Prostate gland (tissue), 2 donors: ENCODE measurements around the gene RELCH. TPM values are rescaled to one million over a fixed set of nuclear protein-coding genes. Genes with fewer than 3 reads are reported as not detected.

Source experiments
- DNase-seq: peaks from one replicate; pipeline ENCODE4 v3.0.0-alpha.2; 2019; ENCODE audit warnings: low spot score
- H3K27ac ChIP-seq, 2 donors: fragments of 200-600 bp; sonication (generic); 2 replicates each; pipeline ENCODE4 v1.5.1; 2017 to 2019
- H3K27me3 ChIP-seq: fragments of 200-600 bp; sonication (generic); replicated peaks from 2 replicates; pipeline ENCODE4 v1.5.1; 2019; ENCODE audit not compliant: insufficient read depth
- H3K36me3 ChIP-seq, 2 donors: fragments of 200-600 bp; sonication (generic); 1 replicate in 1 of 2; 2 replicates in 1 of 2; pipeline versions ENCODE4 v1.5.1 to v1.8.1; 2017 to 2019
- H3K4me1 ChIP-seq: fragments of 200-600 bp; sonication (generic); replicated peaks from 2 replicates; pipeline ENCODE4 v1.5.1; 2019
- H3K4me3 ChIP-seq, 2 donors: fragments of 200-600 bp; sonication (generic); 2 replicates each; pipeline ENCODE4 v1.5.1; 2017 to 2019
- H3K9me3 ChIP-seq: fragments of 200-600 bp; sonication (generic); 2 replicates; pipeline ENCODE4 v1.5.1; 2017
- CTCF ChIP-seq, 4 experiments: fragments of 200-600 bp in 2 of 4; fragments of 450-650 bp in 2 of 4; sonication (generic) in 2 of 4; IDR thresholded peaks; 1 replicate in 3 of 4; 2 replicates in 1 of 4; pipeline ENCODE4 v1.5.1; 2016 to 2019; ENCODE audit warnings: antibody characterized with exemption in 4 of 4, mild to moderate bottlenecking in 2 of 4, moderate library complexity in 2 of 4
- POLR2A ChIP-seq: fragments of 450-650 bp; IDR thresholded peaks from one replicate; pipeline ENCODE4 v1.6.1; 2016; ENCODE audit warnings: antibody characterized with exemption, mild to moderate bottlenecking
- POLR2AphosphoS5 ChIP-seq: sonication (generic); formaldehyde crosslinking; IDR thresholded peaks from one replicate; pipeline ENCODE4 v1.6.1; 2017; ENCODE audit warnings: antibody characterized with exemption
- WGBS: methylation state at CpG from one replicate; pipeline ENCODE4 v1.1.5; 2018; 5-methylcytosine and 5-hydroxymethylcytosine counted together
- intact Hi-C: fragments of 100-400 bp; cut with DNase I; formaldehyde crosslinking; loops from one replicate; pipeline ENCODE4 v1.14.2; 2022
- total RNA-seq, 2 donors: library from RNA; depleted of rRNA; stranded (reverse); fragments of >200 nt; gene quantifications; one replicate each; pipeline ENCODE4 v1.1.0, GENCODE V29; 2016

RELCH gene
- total RNA-seq, 2 donors from 2014 or later, result 34.8 to 49.0 TPM

DNA sequence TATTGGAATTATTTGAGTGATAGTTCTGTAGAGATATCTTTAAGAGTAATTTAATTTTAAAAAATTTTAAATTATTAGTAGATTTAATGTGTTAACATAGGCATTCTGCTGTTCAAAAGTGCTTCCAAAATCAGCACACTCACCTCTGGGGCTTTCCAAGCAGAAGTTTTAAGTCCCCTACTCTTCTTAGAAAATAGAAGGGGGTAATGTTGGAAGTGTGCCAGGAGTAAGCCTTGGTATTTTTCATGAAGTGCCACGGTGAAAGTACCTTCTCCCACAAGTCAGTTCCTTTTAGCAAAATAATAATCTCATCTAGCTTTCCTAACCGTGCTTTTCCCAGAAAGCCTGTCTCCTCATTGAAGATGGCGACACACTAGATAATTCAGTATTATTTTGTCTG, 134.1 kb downstream of the RELCH start:
- intact Hi-C loops, result no loop called here
- 56% methylated on average over 3 of the region's 3 CpGs for WGBS
- DNase-seq, result no peak

GRCh38 chr18:62323483-62324180, 136.6 kb downstream of the RELCH start:
- DNase-seq, result no peak
- Histone ChIP-seq H3K27ac (no peak overlapping the region), H3K4me1 (no peaks in the 10 kb centered on the region), H3K36me3 (no peaks in the 10 kb centered on the region), H3K4me3 (no peak overlapping the region), H3K27me3 (no peaks in the 10 kb centered on the region), H3K9me3 (no peaks in the 10 kb centered on the region)
- TF ChIP-seq CTCF (IDR thresholded peaks at IDR 0.05), result no peak
- no peak for TF ChIP-seq POLR2AphosphoS5
- WGBS, result 42% methylated on average over 6 of the region's 6 CpGs
- intact Hi-C loops, result no loop called here

More for the DNA sequence above, 134.1 kb downstream of the RELCH start:
- Histone ChIP-seq H3K27me3 (no peaks in the 10 kb centered on the region), H3K36me3 (no peaks in the 10 kb centered on the region), H3K9me3 (no peaks in the 10 kb centered on the region), H3K27ac (no peak overlapping the region), H3K4me1 (no peaks in the 10 kb centered on the region), H3K4me3 (no peak overlapping the region)
- TF ChIP-seq CTCF (IDR thresholded peaks at IDR 0.05) (no peak), POLR2A (no peak), POLR2AphosphoS5 (no peak)

DNA sequence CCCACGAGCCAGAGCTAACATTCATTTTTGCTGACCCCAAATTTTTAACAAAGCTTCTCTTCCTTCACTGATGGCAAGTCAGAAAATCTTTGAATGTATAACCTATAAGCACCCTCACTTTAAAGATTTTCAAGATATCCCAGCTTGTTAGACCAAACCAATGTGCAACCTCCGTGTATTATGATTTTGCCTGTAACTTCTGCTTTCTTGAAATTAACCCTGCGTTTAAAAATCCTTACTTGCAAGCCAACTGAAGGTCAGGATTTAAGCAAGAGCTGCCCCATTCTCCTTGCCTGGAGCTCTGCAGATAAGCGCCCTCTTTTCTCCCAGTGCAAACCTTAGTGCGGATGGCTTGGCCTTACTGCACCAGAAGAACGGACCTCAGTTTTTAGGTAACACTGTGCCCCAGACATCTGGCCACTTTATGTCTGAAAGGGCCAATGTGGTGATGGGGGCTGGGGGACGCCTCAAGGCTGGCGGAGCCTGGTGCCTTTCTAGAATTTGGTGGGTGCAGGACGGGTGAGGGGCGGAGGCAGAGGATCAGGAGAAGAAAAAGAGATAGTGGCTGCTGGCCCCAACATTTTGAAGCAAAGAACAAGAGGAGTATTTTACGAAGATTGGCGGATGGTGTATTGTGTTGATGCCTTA, 137.2 kb downstream of the RELCH start:
- Histone ChIP-seq H3K27ac (no peak overlapping the region), H3K36me3 (no peaks in the 10 kb centered on the region), H3K9me3 (no peaks in the 10 kb centered on the region), H3K4me1 (no peaks in the 10 kb centered on the region), H3K4me3 (peak overlapping the region; percentile 41 to 47), H3K27me3 (no peaks in the 10 kb centered on the region)
- intact Hi-C loops, result no loop called here
- no peak for DNase-seq
- TF ChIP-seq CTCF (IDR thresholded peaks at IDR 0.05) (no peak), POLR2A (no peak), POLR2AphosphoS5 (no peak)
- 57% methylated on average over 12 of the region's 12 CpGs for WGBS

- H3K4me1 ChIP-seq, result no peaks in the 10 kb centered on the region
- H3K27ac ChIP-seq, result no peak within 1 kb of the TSS
- H3K4me3 ChIP-seq, result peak within 1 kb of the TSS; percentile 41 to 47
- WGBS, result 2% methylated on average over 55 of the region's 99 CpGs
- intact Hi-C loops, result no loop called here
- TF ChIP-seq CTCF (IDR thresholded peaks at IDR 0.05) (peak in 2 of 4 experiments; percentile 28 to 44), POLR2A (no peak)
- no peaks in the 10 kb centered on the region for H3K36me3 ChIP-seq
- DNase-seq, result peak; percentile 45
- H3K27me3 ChIP-seq, result no peaks in the 10 kb centered on the region
- no peaks in the 10 kb centered on the region for H3K9me3 ChIP-seq
Measured at GRCh38 chr18:62324917-62325805, 138.1 kb downstream of the RELCH start, which contains the start of gene TNFRSF11A. Gene TNFRSF11A (plus strand): TSS chr18:62325310. CDS start chr18:62325353, 43 bp downstream.
